T-helper 22 cell (primary cell): Measurements from ENCODE around the gene VARS2.

Experiments
- DNase-seq: peaks from one replicate; pipeline ENCODE4 v3.0.0-alpha.2; 2020; ENCODE audit warnings: low read depth

Gene VARS2

DNA sequence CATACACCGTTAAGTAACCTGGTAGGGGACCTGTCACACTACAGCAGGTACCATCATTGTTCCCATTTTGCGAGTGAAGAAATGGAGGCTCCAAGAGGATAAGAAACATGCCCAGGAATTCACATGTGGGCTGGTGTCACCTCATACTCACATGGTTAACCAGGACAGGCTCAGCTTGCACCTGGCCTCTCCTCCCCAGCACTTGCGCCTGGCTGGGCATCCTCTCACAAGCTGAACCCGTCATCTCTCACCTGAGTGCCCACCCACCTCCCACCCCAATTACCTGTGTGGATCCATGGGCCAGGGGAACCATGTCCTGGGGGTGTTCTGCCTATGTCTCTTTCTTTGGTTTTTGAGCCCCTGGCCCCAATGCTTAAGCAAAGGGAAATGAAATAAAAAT lies 16.5 kb downstream of the VARS2 start:
- no peak for DNase-seq

GRCh38 chr6:30931272-30931671 lies 17.2 kb downstream of the VARS2 start:
- no peak for DNase-seq

- no peak for DNase-seq
Observed at GRCh38 chr6:30931969-30932645, 18.1 kb downstream of the VARS2 start, which contains the start of gene SFTA2. Gene SFTA2, minus strand, starts transcription at chr6:30932170. Its CDS starts 74 bp downstream, at chr6:30932096.

GRCh38 chr6:30932665-30933365 lies 18.8 kb downstream of the VARS2 start:
- DNase-seq = no peak

DNA sequence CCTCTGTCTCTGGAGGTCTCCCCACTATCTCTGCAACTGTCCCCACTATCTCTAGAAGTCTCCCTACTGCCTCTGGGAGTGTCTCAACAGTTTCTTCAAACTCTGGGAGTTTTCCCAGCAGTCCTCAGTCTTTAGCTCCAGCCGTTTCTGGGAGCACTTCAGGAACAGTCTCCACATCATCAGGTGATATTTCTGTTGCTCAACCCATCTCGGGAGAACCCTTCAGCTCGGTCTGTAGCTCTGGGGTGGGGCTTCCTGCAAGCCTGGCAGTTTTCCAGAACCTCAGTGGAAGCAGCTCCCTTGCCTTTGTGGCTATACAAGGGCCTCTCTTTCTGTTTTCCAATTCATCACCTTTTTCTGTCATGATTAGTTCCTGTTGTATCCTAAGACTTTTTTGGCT lies 21.0 kb downstream of the VARS2 start:
- DNase-seq = no peak

DNA sequence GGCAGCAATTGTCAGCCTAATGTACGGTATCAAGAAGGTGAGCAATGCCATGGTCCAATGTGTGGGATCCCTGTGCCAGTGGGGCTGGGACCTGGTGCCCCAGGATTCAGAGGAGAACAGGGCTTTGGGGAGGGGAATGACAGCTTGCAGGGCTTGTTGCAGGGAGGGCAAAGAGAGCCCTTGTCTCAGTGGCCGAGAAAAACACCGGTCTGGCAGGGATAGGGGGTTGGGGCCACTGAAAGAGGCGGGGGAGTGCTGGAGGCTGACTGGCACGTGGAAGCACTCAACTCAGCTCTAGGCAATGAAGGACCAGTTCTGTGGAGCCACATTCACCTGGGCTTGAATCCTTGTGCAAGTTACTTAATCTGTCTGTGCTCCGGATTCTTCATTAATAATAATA lies 23.2 kb downstream of the VARS2 start:
- DNase-seq = no peak

GRCh38 chr6:30938730-30939129 lies 24.7 kb downstream of the VARS2 start:
- no peak for DNase-seq

- DNase-seq = no peak
Observed at GRCh38 chr6:30939473-30939872, 25.4 kb downstream of the VARS2 start.

GRCh38 chr6:30940361-30940986 lies 26.4 kb downstream of the VARS2 start, which contains the start of gene MUCL3:
Gene MUCL3, plus strand, starts transcription at chr6:30940973. Its CDS starts 27 bp downstream, at chr6:30941000.
- no peak for DNase-seq

- no peak for DNase-seq
Observed at GRCh38 chr6:30942338-30943060, 28.5 kb downstream of the VARS2 start.

DNA sequence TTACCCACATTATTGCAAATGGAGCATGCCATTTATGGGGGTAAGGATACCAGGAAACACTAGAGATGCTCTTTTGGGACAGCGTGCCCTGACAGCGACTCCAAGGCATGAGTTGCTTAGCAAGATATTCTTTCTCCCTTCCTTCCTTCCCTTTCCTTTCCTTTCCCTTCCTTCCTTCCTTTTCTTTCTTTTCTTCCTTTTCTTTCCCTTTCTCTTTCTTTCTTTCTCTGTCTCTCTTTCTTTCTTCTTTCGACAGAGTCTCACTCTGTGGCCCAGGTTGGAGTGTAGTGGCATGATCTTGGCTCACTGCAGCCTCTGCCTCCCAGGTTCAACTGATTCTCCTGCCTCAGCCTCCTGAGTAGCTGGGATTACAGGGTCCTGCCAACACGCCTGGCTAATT lies 30.0 kb downstream of the VARS2 start:
- DNase-seq = no peak

DNA sequence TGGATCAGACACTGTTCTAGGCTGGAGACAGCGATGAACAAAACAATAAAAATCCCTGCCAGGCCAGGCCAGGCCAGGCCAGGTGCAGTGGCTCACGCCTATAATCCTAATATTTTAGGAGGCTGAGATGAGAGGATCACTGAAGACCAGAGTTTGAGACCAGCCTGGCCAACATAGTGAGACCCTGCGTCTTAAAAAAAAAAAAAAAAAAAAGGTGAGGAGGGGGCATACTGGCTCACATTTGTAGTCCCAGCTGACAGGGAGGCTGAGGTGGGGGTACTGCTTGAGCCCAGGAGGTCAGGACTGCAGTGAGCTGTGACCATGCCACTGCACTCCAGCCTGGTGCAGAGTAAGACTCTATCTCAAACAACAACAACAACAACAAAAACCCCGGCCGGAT lies 31.2 kb downstream of the VARS2 start:
- no peak for DNase-seq

DNA sequence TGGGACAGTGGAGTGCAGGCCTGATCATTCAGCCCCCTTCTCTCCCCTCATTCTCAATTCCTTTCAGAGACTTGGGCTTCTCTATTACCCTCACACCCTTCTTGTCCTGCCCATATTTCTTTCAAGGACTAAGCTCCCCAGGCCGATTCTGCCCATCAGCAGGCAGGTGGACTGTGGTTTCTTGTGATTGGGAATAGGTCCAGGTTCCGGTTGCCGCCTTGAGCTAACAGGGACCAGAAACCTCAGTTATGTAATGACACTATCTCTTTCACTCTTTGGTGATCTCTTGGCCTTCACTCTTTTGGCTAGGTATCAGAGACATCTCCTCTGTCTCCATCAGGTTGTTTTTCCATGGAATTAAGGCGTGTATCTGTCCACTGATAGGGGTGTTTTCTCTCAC lies 33.2 kb downstream of the VARS2 start:
- DNase-seq = no peak

DNA sequence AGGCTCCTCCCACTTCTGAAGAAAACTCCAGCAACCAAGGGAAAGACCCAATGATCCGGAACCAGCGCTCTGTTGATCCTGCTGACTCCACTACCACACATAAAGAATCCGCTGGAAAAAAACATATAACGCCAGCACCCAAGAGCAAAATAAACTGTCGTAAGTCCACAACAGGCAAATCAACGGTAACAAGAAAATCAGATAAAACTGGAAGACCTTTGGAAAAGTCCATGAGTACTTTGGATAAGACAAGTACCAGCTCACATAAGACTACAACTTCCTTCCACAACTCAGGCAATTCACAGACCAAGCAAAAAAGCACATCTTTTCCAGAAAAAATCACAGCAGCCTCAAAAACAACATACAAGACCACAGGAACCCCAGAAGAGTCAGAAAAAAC lies 34.8 kb downstream of the VARS2 start:
- DNase-seq = no peak

DNA sequence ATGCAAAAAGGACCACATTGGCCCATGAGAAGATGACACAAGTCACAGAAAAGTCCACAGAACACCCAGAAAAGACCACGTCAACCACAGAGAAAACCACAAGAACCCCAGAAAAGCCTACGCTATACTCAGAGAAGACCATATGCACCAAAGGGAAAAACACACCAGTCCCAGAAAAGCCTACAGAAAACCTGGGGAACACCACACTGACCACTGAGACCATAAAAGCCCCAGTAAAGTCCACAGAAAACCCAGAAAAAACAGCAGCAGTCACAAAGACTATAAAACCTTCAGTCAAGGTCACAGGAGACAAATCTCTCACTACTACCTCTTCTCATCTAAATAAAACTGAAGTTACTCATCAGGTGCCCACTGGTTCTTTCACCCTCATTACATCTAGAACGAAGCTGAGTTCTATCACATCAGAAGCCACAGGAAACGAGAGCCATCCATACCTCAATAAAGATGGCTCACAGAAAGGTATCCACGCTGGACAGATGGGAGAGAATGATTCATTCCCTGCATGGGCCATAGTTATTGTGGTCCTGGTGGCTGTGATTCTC lies 38.0 kb downstream of the VARS2 start:
- DNase-seq = no peak

DNA sequence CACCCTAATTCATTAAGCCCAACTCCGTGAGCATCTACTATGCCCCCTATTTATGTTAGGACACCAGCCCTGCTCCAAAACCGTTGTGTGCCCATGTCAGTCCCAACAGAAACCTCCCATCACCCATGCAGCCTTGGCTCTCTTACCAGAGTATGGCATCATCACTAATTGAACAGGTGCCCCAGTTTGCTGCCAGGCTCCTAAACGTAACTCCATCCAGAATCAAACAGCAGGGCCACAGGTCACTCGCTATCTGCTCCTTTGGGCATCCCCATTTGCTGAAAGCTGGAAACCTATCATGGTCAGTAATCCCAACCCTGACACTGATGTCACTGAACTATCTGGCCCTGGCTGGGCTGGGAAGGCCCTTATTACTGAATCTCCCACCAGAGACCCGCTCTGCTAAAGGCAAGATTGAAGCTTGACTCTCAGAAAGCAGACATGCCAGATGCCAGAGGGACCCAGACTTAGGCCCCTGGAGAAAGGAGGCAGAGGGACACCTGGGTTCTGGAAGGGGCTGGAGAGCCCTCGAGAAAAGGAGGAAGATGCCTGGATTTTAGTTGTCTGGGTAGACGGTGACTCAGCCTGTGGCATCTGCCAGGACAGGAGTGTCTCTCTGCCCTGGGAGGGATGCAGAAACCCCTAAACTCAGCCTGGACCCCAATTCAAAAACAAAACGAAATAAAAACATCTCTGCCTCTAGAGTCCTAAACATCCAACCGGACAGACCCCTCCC lies 40.8 kb downstream of the VARS2 start:
- no peak for DNase-seq

GRCh38 chr6:30955367-30956042 lies 41.5 kb downstream of the VARS2 start:
- peak; percentile 18 for DNase-seq

DNA sequence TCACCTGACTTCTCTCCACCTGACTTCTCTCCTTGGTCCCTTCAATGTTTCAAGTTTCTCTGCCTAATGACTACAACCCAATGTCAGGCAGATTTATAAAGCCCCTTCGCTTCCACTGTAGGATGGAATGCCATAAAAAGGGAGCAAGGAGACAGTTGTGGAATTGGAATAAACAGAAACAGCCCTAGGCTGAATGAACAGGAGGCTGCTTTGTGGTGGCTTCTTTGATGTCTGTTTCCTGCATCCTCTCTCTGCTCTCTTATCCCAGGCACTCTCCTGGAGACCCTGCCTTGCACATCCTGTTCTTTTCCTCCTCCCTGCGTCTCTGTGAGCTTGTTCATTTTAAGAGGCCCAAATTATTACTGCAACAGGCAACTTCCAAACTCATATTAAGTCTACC lies 43.7 kb downstream of the VARS2 start:
- DNase-seq = no peak

GRCh38 chr6:30960907-30961673 lies 47.1 kb downstream of the VARS2 start:
- no peak for DNase-seq

DNA sequence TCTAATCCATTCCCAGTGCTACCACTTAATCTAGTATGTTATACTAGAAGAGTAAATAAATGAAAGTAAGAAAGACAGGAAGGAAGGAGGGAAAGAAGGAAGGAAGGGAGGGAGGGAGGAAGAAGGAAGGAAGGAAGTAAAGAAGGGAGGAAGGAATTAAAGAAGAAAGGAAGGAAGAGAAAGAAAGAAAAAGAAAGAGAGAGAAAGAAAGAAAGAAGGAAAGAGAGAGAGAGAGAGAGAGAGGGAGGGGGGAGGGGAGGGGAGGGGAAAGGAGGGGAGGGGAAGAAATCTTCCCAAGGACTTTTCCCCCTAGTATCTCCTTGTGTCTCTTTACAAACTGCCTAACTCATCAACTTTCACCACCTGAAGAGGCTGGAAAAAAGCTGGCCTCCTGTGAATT lies 48.7 kb downstream of the VARS2 start:
- DNase-seq = no peak
